ENCODE data around the gene ACE.
A peak's percentile ranks its signal among the peaks of the same experiment; 100 is the strongest.
"Not testable (repeated sequence)": the region's sequence is repeated elsewhere in the genome, so short reads cannot be mapped to it uniquely, and the experiment has no call there.

The ACE gene

GRCh38 chr17:63444457-63444856, 32.4 kb upstream of the ACE start:
- no peak for DNase-seq (ENCODE audit: low read depth)

GRCh38 chr17:63445065-63445464, 31.8 kb upstream of the ACE start:
- DNase-seq (ENCODE audit: low read depth): no peak

DNA sequence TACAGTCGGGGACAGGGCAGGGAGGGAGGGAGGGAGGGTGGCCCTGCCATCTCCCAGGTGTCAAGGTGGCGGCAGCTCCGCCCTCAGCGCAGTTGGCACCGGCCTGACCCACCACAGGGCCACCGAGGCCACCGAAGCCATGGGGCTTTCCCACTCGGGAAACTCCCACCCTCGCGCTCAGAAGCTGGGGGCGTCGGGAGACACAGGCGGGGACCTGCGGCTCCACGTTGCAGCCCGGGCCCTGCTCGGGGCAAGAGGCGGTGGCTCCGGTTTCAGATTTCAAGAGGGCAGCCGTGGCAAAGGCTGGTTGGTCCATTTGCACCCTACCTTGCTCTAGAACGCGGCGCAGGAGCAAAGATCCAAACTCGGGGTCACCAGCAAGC, 31.3 kb upstream of the ACE start:
- peak; percentile 58 for DNase-seq (ENCODE audit: low read depth)

DNA sequence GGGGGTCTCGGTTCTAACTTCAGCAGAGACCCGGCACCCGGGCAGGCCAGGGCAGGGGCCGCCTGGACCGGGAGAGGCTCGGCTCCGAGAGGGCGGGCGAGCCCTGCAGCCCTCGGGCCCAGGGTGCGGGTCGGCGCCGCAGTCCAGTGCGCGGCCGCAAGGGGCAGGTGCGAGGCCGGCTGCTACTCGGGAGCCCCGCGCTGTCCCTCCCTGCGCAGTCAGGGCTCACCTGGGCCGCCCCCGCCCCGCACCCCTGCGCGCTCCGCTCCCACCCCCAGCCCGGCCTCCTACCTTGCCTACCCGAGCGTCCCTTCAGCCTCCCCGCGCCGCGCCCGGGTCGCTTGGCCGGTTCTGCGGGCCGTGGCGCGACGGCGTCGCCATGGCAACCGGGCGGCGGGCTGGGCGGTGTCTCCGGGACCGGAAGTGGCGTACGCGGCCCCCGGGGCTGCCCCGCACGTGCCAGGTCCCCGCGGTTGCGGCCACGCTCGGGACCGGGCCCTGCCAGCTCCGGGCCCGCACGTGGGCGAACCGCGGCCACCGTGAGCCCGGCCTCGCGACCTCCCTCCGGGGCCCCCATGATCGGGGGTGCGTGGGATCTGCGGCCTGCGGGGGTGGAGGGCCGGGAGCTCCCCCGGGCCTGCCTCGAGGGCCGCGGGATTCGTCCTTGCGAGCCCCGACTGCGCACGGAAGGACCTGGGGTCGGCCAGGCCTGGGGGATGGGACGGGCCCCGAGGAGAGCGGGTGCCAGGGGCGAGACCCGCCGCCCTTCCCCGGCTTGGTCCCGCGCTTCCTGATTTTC, 30.7 kb upstream of the ACE start, which contains the start of gene CYB561:
Gene CYB561 (minus strand): TSS at position 353 of the 799 bp plus-strand sequence. CDS start 8,759 bp downstream, outside the sequence.
- DNase-seq (ENCODE audit: low read depth): peak; percentile 56

DNA sequence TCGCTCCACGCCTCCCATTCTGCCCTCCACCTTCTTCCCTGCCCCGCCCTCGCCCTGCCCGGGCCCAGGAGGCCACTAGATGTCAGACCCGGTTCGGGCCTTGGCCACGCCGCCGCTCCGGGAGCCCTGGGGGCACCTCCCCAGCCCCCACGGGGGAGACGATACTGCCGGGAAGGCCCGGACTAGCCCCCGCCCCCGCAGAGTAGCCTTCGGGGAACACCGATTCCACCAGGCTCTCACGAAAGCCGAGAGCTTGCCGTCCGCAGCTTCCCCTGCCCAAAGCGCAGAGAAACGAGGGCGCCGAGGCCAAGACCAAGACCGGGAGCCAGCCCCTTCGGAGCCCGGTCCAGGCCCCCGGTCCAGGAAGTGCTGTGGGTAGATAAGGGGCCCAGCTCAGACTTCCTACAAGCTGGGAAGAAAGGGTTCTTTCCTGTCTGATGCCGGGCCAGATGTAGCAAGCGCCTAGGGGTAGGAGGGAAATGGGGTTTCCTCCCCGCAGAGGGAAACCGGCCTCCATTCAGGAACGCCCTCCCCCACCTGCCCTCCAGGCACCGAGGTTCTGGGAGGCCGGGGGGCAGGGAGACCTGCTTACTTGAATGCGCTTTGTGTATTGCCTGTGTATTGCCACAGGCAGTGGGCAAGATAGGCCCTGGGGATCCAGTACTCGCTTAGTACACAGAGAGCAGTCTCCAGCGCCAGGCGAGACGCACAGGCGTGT, 29.9 kb upstream of the ACE start:
- no peak for DNase-seq (ENCODE audit: low read depth)

DNA sequence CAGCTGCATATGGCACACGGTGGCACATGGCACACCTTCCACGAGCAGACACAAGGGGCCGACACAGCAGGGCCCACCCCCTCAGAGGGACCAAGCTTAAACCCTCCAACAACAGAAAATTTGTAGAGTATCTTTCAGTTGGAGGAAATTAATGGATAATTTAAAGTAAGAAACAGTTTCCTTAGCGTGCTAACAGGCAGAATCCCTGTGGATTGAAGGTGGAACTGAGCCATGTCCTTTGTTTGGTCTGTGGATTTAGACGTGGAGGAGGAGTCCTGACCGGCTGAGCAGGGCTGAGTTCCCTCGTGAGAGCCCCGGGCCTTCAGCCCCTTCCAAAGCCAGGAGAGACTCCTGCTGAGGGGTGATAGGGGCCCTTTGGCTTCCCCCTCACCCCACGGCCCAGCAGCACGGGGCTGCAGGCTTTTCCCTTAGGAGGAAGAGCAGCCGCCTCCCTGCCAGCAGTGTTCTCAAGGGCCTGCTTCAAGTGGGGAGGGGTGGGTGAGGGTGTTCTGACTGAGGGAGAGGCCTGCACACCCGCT, 29.3 kb upstream of the ACE start:
- no peak for DNase-seq (ENCODE audit: low read depth)

DNA sequence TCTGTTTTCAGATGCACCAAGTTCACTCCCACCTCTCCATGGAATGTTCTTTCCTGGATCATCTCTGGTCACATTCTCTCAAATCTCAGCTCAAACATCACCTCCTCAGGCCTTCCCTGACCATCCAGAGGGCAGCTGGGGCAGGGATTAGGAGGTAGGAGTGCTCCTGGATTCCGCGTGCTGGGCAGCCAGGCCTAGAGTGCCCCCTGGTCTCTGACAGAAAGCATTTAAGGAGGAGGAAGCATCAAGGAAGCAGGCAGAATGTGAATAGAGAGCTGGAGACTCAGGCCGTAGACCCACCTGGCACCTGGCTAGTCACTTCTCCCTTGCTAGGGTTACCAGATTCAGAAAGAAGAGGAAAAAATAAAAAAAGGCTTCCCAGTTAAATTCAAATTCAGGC, 28.2 kb upstream of the ACE start:
- DNase-seq (ENCODE audit: low read depth): no peak

- no peak for DNase-seq (ENCODE audit: low read depth)
Measured at GRCh38 chr17:63450551-63450950, 26.3 kb upstream of the ACE start.

DNA sequence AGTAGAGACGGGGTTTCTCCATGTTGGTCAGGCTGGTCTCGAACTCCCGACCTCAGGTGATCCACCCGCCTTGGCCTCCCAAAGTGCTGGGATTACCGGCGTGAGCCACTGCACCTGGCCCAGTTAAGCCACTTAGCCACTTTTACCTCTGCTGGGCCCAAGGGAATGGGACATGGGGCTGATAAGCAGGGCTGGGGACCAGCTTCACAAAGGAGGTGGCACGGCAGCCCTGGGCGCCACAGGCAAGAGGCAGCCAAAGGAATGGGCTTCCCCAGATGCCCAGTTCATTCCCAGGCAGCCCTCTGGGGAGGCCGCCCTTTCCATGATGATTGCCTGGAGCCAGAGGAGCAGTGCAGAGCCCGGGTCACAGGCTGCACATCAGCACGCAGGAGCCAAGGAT, 25.7 kb upstream of the ACE start:
- DNase-seq (ENCODE audit: low read depth): no peak

DNA sequence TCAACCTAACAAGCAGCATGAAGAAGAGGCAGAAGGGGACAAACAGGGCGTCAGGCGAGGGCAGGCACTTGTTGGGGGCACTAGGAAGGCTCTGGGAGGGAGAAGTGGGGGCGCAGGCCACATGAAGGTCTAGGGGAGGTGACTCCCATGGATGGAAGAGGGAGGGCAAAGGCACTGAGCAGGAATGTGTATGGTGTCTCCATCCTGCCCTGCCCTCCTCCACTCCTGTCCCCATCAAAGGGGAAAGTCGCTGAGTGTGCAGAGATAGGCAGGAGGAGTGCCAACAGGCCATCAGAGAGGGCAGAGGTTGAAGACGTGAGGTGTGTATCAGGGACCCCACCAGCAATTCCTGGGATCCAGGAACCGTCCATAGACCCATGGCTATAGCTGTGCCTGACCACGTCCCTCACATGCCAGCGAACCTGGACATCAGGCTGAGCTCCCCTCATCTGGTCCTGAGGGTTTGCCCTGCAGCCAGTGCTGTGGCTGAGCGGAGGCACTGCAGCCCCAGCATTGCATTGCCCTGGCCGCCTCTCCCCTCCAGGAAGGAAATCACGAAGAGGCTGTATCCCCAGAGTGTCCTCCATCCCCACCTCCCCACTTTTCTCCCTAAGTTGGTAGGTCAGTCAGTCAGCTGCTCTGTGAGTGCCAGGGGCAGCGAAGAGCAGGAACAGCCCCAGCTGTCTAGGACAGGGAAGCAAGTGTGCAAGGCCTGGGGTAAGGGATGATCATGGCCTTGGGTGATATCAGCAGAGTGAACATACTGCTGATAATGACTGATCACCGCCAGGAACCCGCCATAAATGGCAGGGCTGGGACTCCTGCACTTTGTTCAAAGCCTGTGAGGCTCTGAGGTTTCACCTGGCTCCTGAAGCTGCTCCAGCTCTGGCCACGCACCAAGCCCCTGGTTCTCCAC, 24.6 kb upstream of the ACE start:
- DNase-seq (ENCODE audit: low read depth): no peak

DNA sequence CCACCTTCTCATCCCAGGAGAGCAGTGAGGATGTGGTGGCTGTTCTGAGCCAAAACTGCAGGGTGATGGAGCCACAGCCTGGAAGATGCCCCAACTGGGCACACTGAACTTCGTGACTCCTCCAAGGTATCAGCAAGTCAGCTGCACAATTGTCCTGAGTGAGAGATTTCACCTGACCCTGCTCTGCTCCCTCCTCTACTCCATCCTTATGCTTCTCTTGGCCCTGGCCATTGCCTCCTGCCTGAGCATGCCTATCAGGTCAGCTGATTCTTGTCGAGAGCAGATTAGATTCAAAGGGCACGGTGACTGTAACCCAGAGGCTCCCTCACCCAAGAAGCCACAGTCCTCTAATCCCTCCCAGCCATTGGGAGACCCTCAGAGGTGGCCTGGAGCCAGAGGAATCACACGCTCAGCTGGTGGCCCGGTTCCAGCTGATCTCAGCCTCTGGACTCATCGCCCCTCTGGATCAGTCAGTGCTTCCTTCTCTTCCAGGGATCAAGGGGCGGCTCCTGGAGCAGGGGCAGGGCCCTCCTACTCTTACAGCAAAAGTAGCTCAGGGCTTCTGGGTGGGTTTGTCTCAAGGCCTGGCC, 23.8 kb upstream of the ACE start:
- DNase-seq (ENCODE audit: low read depth): no peak

DNA sequence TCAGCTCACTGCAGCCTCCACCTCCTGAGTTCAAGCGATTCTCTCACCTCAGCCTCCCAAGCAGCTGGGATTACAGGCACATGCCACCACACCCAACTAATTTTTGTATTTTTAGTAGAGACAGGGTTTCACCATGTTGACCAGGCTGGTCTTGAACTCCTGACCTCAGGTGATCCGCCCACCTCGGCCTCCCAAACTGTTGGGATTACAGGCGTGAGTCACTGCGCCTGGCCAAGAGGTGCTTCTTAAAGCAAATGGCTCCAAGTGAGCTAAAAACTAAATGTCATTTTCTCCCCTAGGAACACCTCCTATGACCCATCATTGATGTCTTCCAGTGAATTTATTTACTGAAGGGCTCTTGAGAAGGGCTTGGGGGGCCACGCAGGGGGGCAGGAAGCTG, 22.5 kb upstream of the ACE start:
- DNase-seq (ENCODE audit: low read depth): not testable (repeated sequence)

DNA sequence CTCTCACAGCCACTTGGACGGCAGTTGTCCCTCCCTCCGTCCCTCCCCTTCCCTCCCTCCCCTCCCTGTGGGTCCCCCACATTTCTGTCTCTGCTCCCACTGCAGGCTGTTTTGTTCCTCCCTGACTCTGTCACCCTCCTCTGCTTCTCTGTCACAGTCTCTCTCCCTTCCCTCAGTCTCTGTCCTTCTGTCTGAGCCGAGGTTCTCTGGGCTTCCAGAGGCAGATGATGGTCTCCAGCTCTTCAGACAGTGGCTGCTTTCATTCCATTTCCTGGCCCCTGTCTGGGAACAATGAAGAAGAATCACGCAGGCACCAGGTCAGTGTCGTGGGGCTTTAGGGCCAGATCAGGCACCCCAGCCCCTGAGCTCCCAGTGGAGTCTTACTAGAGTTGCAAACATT, 21.9 kb upstream of the ACE start:
- DNase-seq (ENCODE audit: low read depth): no peak

DNA sequence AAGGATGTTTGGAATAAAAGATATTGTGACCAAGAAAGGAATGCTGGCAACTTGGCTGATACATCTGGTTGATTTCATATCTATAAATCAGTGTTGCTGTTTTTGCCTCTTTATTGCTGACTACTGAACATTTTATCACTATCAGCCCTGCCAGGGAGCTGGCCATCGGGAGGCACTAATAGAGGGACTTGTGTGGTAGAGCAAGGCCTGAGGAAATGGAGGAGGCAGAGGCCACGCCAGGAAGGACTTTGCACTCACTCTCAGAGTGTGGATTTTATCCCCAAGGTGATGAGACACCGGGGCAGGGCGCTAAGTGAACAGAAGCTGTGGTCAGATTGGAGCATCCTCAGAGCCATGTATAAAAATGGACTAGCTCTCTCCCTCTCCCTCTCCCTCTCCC, 21.4 kb upstream of the ACE start:
- DNase-seq (ENCODE audit: low read depth): no peak

GRCh38 chr17:63458478-63458877, 18.4 kb upstream of the ACE start:
- DNase-seq (ENCODE audit: low read depth): no peak

GRCh38 chr17:63460018-63460417, 16.8 kb upstream of the ACE start:
- no peak for DNase-seq (ENCODE audit: low read depth)

- no peak for DNase-seq (ENCODE audit: low read depth)
Measured at GRCh38 chr17:63463771-63464170, 13.1 kb upstream of the ACE start.

DNA sequence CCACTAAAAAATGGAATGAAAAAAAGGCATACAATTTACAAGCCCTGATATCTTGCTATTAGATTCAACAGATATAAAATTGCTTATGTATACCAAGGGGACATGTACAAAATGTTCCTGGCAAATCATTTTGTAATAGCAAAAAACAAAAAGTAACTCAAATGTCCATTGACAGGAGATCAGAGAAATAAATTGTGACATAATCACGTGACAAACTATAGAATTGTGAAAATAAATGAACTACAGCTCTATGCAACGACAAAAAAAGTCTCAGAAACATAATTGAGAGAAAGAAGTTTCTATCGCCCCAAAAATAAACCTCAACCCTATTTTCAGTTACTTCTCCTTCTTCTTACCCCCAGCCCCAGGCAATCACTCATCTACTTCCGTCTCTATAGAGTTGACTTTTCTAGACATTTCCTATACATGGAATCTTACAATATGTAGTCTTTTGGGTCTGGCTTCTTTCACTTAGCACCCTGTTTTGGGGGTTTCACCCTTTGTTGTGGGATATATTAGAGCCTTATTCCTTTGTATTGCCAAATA, 12.1 kb upstream of the ACE start:
- no peak for DNase-seq (ENCODE audit: low read depth)

- DNase-seq (ENCODE audit: low read depth): not testable (repeated sequence)
Measured at GRCh38 chr17:63468099-63468498, 8.8 kb upstream of the ACE start.

DNA sequence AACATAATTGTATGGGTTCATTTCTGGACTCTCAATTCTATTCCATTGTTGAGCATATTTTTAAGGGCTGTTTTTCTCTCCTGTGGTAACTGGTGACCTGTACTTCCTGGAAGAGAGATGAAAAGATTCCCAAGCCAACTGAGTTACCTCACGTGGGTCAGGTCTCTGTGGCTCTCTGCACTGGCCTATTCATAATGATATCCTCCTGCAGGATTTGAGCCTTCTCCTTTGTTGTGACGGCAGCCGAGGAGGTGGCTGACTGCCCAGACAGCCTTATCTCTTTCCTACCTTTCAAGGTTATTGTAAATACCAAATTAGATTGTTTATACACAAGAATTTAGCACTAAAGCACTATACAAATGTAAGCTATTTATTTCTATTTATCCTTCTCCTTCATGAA, 2.7 kb upstream of the ACE start:
- no peak for DNase-seq (ENCODE audit: low read depth)
